Frontal cortex (tissue), 4 donors: Measurements from ENCODE around the gene ANKRD18A. TPM values are rescaled to one million over a fixed set of nuclear protein-coding genes. Genes with fewer than 3 reads are reported as not detected.
A peak's percentile ranks its signal among the peaks of the same experiment; 100 is the strongest.
"Not testable (repeated sequence)": the region's sequence is repeated elsewhere in the genome, so short reads cannot be mapped to it uniquely, and the experiment has no call there.

Experiments used
- DNase-seq, 2 donors: peaks; one replicate each; pipeline ENCODE4 v3.0.0; 2012; ENCODE audit warnings: low spot score in 2 of 2
- FAIRE-seq: peaks from 2 replicates; lab custom pipeline; 2012; peaks lifted over from hg19 to GRCh38; lab: Jason Lieb, UNC
- total RNA-seq: library from RNA; depleted of rRNA; stranded (reverse); fragments of >200 nt; gene quantifications from one replicate; pipeline ENCODE4 v1.2.3, GENCODE V29; 2014
- donor health status: control.
- donor health status: control.
- donor health status: control.

The ANKRD18A gene
- total RNA-seq, 1 donor from 2014 or later, result 1.6 TPM

DNA sequence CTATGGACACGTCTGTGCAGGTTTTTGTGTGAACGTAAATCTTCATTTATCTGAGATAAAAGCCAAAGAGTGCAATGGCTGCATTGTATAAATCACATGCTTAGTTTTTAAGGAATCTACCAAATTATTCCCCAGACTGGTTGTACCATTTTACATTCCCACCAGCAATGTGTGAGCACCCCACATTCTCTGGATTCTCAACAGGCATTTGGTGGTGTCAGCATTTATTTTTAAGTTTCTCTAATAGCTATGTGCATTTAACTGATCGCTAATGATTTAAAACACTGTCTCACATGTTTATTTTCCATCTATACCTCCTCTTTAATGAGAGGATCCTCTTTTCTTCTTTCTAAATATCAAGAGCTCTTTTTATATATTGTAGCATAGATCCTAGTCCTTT, 13.9 kb upstream of the ANKRD18A start:
- DNase-seq (no peak), FAIRE-seq (no peak)

DNA sequence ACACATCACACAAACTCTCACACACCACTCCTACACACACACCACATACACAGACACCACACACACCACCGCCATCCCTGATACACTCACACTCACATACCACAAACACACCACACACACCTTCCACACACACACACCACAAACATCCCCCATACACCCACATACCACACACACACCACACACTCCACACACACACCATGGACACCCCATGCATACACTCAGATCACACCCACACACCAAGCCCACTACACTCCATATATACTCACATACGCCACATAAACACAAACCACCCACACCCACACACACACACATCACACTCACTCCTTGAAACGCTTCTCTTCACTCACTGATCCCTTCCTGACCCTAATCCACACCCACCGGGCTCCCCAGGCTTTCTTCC, 9.1 kb upstream of the ANKRD18A start:
- FAIRE-seq (no peak), DNase-seq (no peak)

DNA sequence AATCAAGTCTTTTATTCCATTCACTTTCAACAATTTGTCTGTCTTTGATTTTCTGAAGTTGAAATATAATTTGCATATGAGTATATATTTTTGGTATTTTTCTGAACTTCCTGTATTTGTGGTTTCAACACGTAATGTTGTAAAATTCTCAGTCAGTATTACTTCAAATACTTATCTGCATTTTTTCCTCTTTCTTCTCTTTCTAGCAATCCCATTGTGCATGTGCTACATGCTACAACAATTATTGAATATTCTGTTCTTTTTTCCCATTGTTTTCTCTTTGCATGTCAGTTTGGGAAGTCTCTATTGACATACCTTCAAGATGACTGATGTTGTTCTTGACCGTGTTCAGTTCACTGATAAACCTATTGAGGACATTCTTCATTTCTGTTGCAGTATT, 5.6 kb upstream of the ANKRD18A start:
- DNase-seq (no peak), FAIRE-seq (no peak)

DNA sequence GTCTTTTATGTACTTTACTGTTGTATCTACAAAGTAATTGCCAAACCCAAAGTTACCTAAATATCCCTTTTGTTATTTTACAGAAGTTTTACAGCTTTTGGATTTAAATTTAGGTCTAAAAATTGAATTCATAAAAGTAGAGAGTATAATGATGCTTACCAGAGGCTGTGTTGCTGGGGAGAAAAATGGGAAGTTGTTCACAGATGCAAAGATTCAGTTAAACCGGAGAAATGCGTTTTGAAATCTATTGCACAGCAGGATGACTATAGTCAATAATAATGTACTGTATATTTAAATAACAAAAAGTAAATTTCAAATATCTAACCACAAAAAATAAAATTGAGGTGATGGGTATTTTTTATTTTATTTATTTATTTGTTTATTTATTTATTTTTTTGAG, 2.6 kb upstream of the ANKRD18A start:
- no peak for DNase-seq
- FAIRE-seq, result no peak

DNA sequence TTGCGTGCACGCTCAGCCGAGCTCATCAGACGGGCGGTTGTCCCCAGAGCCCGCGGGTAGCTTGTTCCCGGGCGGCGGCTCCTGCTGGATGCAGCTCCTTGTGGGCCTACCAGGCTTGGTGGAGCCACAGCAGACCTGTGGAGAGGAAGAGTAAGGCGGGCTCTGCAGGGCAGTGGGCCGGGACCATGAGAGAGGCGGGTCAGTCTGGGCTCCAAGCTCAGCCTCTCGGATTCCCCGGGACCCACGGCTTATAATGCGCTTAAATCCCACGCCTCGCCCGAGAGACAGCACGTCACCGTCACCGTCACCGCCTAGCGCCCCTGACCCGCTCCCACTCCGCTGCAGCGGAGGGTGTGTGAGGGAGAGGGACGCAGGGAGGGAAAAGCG, 1.9 kb upstream of the ANKRD18A start:
- peak in 1 of 2 donors; percentile 18 for DNase-seq

DNA sequence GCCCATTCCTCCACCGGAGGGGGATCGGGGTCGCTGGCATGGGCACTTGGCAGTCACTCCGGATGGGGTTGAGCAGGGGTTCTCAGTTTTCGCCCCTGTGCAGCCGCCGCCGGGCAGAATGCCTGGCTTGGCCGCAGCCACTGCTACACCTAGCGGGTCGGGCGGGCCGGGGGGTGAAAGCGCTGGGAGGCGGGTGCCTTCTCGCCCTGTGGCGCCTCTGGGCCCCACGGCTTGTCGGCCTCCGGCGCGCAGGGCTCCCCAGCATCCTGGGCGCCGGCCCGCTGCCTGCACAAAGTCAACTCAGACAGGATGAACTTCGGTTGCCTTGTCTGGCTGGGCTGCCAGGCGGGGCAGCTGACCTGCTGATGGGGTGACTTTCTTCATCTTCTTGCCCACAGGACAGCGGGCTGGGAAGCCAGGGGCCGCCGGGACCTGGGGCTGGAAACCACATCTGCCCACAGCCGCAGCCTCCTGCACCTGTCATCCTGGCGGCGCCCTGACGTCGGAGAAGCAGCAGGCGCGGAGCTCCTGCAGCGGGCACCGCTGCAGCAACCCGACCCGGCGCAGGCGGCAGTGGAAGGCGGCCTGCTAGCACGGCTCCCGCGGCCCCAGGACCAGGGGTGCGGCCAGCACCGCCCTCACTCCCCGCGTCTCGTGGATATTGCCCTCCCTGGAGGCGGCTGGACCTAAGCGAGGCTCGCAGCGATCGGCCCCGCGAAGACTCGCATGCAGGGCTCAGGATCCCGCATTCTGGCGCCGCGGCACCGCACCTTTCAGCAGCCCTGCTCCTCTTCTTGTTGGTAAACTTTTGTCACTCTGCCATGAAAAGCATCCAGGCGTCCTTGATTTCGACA, 1.3 kb upstream of the ANKRD18A start:
- no peak for FAIRE-seq
- DNase-seq, result peak in 1 of 2 donors; percentile 26

More for the DNA sequence above, 1.9 kb upstream of the ANKRD18A start:
- no peak for FAIRE-seq

DNA sequence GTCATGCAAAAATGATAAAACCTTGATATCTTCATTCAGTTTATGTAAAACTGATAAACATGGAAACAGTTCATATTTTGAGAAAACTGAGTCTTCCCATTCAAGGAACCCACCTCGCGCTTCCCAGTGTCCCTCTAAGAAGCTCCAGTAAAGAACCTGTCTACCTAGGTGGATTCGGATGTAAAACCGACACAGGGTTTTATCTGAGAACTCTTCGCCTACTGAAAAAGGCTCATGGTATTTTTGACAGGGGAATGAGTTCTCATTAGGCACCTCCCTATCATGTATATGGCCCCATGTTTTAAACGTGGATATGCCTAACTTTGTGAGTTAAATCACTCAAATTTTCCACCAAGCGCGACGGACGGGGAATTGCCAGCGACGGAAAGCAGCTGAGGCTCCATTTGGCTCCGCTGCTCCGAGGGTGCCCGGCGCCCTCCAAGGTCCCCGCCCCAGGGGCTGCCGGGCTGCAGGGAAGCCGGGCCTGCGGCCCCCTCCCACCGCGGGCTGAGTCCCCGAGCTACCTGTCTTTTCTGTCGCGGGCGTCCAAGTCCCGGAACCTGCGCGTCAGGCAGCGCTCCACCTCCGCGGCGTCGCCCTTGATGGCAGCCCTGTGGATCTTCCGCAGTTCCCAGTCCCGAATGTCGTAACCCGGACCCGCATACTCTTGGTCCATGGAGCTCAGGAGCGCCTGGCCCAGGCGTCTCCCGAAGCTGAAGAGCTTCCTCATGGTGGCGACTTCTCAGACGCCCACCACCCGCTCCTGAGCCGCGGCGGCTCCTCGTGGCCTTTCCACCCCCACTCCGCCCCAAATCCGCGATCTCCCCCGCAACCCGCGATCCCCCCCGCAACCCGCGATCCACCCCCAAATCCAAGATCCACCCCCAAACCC, 594 bp downstream of the ANKRD18A start:
- FAIRE-seq, result no peak
- no peak for DNase-seq

DNA sequence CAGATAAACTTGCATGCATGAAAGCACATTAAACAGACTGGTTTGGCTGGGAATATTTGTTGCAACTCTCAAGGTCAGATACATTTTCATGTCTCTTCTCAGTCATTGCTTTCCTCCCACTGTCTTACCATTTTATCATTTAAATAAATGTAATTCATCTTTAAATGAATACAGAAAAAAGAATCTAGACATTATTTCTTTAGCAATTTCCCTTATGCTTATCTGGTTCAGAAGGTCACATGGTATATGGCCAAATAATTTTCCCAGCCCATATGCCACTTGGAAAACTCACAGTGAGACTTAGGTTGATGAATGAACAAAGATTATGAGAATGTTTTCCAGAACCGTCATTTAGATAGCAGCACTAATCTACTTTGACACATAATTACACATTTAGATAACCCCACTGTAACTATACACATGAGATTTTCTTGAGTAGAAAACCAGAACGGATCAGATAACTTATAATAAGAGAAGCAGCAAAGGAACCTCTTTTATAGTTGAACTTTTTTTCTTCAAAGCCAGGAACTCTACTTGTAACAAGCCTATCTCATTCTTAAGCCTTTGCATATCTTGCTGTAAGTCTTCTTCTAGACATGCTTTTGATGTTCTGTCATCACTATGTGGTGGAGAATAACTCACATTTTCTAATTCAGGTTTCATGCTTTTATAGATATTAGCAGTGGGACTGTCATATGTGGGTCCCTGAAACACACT, 22.2 kb downstream of the ANKRD18A start:
- DNase-seq, FAIRE-seq: not testable (repeated sequence)

DNA sequence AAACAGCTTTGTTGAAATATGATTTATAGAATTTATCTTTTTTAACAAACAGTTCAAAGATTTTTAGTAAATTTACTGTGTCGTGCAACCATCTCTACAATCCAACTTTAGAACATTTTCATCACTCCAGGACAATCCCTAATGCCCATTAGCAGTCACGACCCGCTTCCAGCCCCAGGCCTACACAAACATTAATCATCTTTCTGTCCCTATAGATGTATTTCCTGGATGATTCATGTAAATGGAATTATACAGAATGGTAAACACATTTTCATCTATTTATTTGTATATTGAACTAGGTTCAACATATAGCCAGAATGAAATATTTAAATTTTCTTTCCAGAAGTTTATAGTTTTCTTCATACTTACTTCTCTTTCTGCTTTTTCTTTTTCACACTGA, 25.3 kb downstream of the ANKRD18A start:
- peak; percentile 45 for FAIRE-seq
- DNase-seq, result not testable (repeated sequence)

DNA sequence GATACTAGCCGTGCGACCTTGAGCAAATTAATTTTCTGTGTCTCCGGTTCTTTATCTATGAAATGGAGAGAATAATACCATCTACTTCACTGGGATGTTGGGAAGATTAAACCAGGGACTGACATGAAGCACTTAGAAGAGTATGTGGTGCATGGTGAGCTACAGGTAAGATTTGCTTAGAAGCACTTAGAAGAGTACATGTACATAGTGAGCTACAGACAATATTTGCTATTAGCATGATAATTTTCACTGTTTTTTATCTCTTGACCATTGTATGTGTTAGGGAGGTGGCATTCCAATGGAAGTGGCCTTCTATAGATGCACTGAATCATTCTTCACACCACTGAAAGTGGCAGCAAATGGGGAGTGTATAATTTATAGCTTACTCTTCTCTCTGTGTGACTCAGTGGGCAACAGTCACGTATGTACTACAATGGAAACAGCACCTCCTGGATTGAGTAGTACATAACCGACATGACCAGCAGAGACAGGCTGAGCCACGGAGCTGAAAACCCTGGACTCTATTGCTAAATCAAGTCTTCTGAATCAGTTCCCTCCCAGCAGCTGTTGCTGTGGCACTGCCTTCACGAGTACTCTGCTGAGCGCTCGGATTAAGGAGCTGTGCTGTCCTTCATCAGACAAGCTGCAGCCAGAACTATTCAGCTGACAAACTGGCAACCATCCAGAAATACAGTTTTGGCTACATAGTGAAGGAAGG, 28.9 kb downstream of the ANKRD18A start:
- FAIRE-seq, DNase-seq: not testable (repeated sequence)

DNA sequence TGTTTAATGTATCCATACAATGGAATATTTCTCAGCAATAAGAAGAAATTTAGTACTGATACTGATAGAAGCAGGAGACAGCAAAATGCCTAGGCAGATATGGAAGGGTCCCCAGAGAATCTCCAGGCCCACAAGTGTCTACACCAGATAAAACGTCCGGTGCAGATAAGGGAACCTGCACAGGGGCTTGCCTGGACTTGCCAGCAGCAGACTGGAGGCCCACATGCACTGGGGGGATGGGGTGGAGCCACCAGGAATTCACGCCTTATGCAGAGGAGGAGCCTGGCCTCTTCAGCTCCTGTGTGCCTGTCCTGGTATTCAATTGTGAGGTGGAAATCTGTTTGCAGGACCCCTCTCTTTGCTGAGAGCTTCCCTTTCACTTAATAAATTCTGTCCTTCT, 36.6 kb downstream of the ANKRD18A start:
- FAIRE-seq, DNase-seq: not testable (repeated sequence)

DNA sequence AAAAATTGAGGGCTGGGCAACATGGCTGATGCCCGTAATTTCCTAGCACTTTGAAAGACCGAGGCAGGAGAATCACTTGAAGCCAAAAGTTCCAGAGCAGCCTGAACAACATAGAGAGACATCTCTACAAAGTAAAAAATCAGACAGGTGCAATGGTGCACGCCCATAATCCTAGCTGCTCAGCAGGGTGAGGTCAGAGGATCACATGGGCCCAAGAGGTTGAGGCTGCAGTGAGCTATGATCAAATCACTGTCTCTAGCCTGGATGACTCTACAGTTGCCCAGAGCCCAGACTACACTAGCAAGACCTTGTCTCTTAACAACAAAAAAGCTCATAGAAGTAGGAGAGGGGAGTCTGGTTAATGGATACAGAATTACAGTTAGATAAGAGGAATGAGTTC, 40.3 kb downstream of the ANKRD18A start:
- not testable (repeated sequence) for FAIRE-seq, DNase-seq

DNA sequence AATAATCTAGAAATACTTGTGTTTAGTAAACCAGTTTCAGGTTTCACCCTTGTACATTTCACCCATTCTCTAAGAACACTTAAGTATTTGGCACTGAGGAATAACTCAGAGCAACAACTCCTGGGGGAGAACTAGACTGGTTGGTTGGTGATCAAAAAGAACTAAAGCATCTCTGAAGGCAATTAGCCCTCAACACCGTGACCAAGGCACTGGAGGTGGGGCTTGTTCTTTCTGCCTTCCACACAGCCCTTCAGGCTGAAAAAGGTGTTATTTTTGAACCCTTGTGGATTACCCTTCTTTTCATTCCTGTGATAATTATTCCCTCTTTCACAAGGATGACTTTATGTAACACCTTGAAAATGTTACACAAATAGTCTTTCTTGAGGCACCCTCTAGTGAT, 44.2 kb downstream of the ANKRD18A start:
- FAIRE-seq, DNase-seq: not testable (repeated sequence)

DNA sequence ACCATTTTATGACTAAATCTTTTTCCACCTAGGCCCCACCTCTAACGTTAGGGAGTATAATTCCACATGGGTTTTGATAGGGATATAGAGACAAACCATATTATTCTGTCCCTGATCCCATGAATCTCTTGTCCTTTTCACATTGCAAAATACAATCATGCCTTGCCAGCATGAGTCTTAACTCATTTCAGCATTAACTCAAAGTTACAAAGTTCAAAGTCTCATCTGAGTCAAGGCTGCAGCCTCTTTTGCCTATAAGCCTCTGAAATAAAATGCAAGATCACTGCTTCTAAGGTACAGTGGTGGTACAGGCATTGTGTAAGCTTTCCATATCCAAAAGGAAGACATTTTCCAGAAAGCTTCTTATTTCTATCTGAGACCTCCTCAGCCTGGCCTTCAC, 54.3 kb downstream of the ANKRD18A start:
- FAIRE-seq, DNase-seq: not testable (repeated sequence)

DNA sequence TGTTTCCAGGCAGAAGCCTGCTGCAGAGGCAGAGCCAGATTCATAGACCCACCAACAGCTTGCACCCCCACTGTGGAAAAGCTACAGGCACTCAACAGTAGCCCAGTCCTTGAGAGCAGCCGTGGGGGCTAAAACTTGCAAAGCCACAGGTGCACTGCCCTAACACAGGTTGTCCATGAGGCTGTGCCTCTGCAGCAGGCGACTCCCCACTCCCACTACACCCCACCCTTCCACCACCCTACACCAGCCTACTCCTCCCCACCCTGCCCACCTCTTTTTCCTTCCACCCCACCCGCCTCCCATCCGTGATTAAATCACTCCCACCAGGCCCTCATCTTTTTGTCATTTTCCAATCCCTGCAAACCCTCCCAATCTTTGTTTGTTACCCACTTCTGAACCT, 55.2 kb downstream of the ANKRD18A start:
- not testable (repeated sequence) for DNase-seq, FAIRE-seq

DNA sequence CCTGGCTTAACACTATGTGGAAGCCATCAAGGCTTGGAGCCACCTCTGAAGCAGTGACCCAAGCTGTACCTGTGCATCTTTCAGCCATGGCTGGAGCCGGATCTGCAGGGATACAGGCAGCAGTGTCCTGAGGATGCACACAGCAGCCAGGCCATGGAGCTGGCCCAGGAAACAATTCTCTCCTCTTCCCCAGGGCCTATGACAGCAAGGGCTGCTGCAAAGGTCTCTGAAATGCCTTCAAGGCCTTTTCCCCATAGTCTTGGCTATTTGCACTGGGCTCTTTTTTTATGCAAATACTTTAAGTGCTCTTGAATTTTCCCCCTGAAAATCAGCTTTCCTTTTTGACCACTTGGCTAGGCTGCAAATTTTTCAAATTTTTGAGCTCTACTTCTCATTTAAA, 56.5 kb downstream of the ANKRD18A start:
- not testable (repeated sequence) for DNase-seq, FAIRE-seq

DNA sequence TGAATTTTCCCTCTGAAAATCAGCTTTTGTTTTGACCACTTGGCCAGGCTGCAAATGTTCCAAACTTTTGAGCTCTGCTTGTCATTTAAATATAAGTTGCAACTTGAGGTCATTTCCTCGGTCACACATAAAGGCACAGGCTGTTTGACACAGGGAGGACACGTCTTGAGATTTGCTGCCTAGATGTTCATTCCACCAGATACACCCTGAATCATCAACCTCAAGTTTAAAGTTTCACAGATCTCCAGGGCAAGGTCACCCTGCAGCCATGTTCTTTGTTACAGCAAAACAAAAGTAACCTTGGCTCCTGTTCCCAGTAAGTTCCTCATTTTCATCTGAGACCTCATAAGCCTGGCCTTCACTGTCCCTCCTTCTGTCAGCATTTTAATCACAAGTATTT, 59.3 kb downstream of the ANKRD18A start:
- FAIRE-seq, DNase-seq: not testable (repeated sequence)

DNA sequence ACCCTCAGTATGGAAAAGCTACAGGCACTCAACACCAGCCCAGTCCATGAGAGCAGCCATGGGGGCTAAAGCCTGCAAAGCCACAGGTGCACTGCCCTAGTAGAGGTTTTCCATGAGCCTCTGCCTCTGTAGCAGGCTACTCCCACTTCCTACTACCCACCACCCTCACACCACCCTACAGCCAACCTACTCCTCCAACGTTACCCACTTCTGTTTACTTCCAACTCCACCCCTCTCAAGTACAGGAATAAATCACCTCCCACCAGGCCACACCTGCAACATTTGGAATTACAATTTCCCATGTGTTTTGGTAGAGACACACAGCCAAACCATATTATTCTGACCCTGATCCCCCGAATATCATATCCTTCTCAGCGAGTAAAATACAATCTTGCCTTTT, 61.2 kb downstream of the ANKRD18A start:
- not testable (repeated sequence) for FAIRE-seq, DNase-seq

DNA sequence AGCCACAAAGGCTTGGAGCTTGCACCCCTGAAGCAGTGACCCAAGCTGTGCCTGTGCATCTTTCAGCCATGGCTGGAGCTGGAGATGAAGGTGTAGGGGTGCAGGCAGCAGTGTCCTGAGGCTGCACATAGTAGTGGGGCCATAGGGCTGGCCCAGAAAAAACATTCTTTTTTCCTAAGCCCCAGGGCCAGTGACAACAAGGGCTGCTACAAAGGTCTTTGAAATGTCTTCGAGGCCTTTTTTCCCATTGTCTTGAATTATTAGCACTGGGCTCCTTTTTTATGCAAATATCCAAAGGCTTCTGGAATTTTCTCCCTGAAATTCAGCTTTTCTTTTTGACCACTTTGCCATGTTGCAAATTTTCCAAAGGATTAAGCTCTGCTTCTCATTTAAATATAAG, 62.6 kb downstream of the ANKRD18A start:
- FAIRE-seq, DNase-seq: not testable (repeated sequence)
